ENCODE data around the gene METAP1D.

DNA sequence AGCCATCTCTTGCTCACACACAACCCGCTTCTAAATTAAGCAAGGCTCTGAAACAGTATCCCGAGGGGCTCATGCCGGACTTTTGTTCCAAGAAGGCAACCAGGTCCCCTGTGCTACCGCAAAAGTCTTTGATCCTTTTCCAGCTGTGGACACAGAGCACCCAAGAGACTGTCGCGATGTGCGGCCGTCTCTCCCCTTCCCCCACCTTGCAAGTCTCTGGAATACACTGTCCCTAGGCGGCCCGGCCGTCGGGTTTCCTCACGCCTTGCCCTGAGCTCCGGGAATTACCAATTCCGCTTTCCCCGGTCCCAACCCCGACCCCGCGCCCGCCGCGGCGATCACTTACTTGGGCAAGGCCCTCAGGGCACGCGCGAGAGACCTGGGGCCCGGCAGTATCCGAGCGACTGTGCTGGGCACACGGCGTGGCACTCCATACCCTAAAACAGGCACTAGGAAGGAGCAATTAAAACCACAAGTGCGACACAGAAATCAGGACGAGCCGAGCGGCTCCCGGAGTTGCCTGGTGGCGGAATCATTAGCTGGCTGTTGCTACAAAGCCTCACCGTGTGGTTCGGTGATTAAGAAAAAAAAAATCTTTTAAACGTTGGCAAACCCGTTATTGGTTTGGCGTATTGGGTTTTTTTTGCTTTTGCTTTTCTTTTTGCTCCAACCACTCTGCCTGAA lies 83.3 kb downstream of the METAP1D start:
- TF ChIP-seq POLR2A (IDR thresholded peaks at IDR 0.05; ENCODE audit: low read length) (no peak), GATA1 (IDR thresholded peaks at IDR 0.05; ENCODE audit: low read depth, low read length) (no peak)
